HepG2 (cell line): ENCODE measurements around the gene CYP4F8. TPM values are rescaled to one million over a fixed set of nuclear protein-coding genes. Genes with fewer than 3 reads are reported as not detected.

ENCODE experiments used
- E2F1 ChIP-seq: sonication (generic); formaldehyde crosslinking; IDR thresholded peaks from 2 replicates; pipeline ENCODE4 v1.5.0; 2020; ENCODE audit warnings: missing genetic modification reagents
- ERF ChIP-seq: IDR thresholded peaks from 2 replicates; pipeline ENCODE4 v1.6.1; 2018; ENCODE audit warnings: missing biosample characterization, missing genetic modification reagents
- HMGXB4 ChIP-seq, 2 experiments: sonication (generic) in 1 of 2; formaldehyde crosslinking in 1 of 2; IDR thresholded peaks; 2 replicates each; pipeline versions ENCODE4 v1.4.0 to v1.6.1; 2018 to 2020; ENCODE audit warnings: missing genetic modification reagents in 2 of 2, borderline replicate concordance in 1 of 2, low read depth in 1 of 2, mild to moderate bottlenecking in 1 of 2, missing biosample characterization in 1 of 2
- HNF1A ChIP-seq, 2 experiments: sonication (generic) in 1 of 2; formaldehyde crosslinking in 1 of 2; IDR thresholded peaks; 2 replicates each; pipeline versions ENCODE4 v1.4.0 to v1.6.1; 2016 to 2020; ENCODE audit warnings: borderline replicate concordance in 1 of 2, low read depth in 1 of 2, mild to moderate bottlenecking in 1 of 2, missing genetic modification reagents in 1 of 2
- KLF11 ChIP-seq: IDR thresholded peaks from 2 replicates; pipeline ENCODE4 v1.6.1; 2016; ENCODE audit warnings: missing compliant biosample characterization
- TARDBP ChIP-seq: sonication (generic); formaldehyde crosslinking; IDR thresholded peaks from 2 replicates; pipeline ENCODE4 v1.8.0; 2022; ENCODE audit warnings: mild to moderate bottlenecking, missing genetic modification reagents
- THAP11 ChIP-seq: IDR thresholded peaks from 2 replicates; pipeline ENCODE4 v1.6.1; 2016; ENCODE audit warnings: missing biosample characterization, missing genetic modification reagents
- TOE1 ChIP-seq: sonication (generic); formaldehyde crosslinking; IDR thresholded peaks from 2 replicates; pipeline ENCODE4 v1.4.0; 2020; ENCODE audit warnings: mild to moderate bottlenecking, missing genetic modification reagents
- polyA plus RNA-seq, 8 experiments: library from polyadenylated mRNA; depleted of rRNA in 3 of 8; stranded (reverse) in 7 of 8; unstranded in 1 of 8; fragments of >200 nt; fragmentation: Illumina TruSeq in 4 of 8; extraction: Trizol in 4 of 8; gene quantifications; 2 replicates each; pipeline versions ENCODE4 v1.2.1 to v1.2.3, GENCODE V29; 2011 to 2016; ENCODE audit warnings: low read depth in 4 of 8, missing spikeins in 1 of 8, mixed read lengths in 1 of 8; ENCODE audit not compliant: insufficient read depth in 1 of 8
- total RNA-seq, 5 experiments: library from RNA; depleted of rRNA; stranded (reverse); fragments of >200 nt; fragmentation: Illumina TruSeq; extraction: Trizol; gene quantifications; 2 replicates each; pipeline ENCODE4 v1.2.3, GENCODE V29; 2016; ENCODE audit warnings: low read depth in 1 of 5

Gene CYP4F8
- total and polyA plus RNA-seq, 2 of the 13 experiments (the other 11 are each of a cell fraction or from before 2014, with no cell fraction given) = not detected

- TF ChIP-seq ERF (peak; percentile 51; the same call in 1 of the 2 replicates), KLF11 (CRISPR knock-in tag) (no peak), HNF1A (IDR thresholded peaks at IDR 0.05; ENCODE audit: low read depth) (no peak), HNF1A (CRISPR knock-in tag; IDR thresholded peaks at IDR 0.05; ENCODE audit: borderline replicate concordance) (no peak), E2F1 (no peak), HMGXB4 (CRISPR knock-in tag; IDR thresholded peaks at IDR 0.05; ENCODE audit: borderline replicate concordance in 1 of 2, low read depth in 1 of 2) (0 out of 4 replicates have a peak, but pooled peaks of 1 of the 2 experiments have one; percentile 24), TARDBP (0 out of 2 replicates have a peak, but pooled peaks have one; percentile 17), THAP11 (0 out of 2 replicates have a peak, but pooled peaks have one; percentile 23), TOE1 (CRISPR knock-in tag) (no peak)
Observed at GRCh38 chr19:15629003-15629880, 14.2 kb downstream of the CYP4F8 start (continued).
